Neuronal stem cell (in vitro differentiated cells): Measurements from ENCODE around the gene RMC1.
"Not testable (repeated sequence)": the region's sequence is repeated elsewhere in the genome, so short reads cannot be mapped to it uniquely, and the experiment has no call there.

Source experiments
- DNase-seq: peaks from one replicate; pipeline ENCODE4 v3.0.0-alpha.2; 2013; ENCODE audit warnings: low spot score
- H2AFZ ChIP-seq: one replicate; pipeline ENCODE4 v1.6.1; 2013; ENCODE audit warnings: mild to moderate bottlenecking, low read length, inconsistent platforms
- H2AK5ac ChIP-seq: 2 replicates; pipeline ENCODE4 v1.6.1; 2013; ENCODE audit warnings: low read depth, mild to moderate bottlenecking, inconsistent platforms, low read length, moderate library complexity, mixed read lengths
- H2BK120ac ChIP-seq: 2 replicates; pipeline ENCODE4 v1.6.1; 2013; ENCODE audit warnings: low read depth, mild to moderate bottlenecking, inconsistent platforms, low read length, moderate library complexity, mixed read lengths
- H2BK12ac ChIP-seq: one replicate; pipeline ENCODE4 v1.6.1; 2013; ENCODE audit warnings: low read length, inconsistent platforms
- H2BK15ac ChIP-seq: 2 replicates; pipeline ENCODE4 v1.6.1; 2013; ENCODE audit warnings: mild to moderate bottlenecking, low read length, inconsistent platforms, mixed read lengths
- H2BK5ac ChIP-seq: one replicate; pipeline ENCODE4 v1.6.1; 2013; ENCODE audit warnings: inconsistent platforms, mild to moderate bottlenecking, low read length, moderate library complexity
- H3K14ac ChIP-seq: one replicate; pipeline ENCODE4 v1.6.1; 2013; ENCODE audit warnings: low read length, inconsistent platforms
- H3K18ac ChIP-seq: 2 replicates; pipeline ENCODE4 v1.6.1; 2013; ENCODE audit warnings: low read length, inconsistent platforms
- H3K23ac ChIP-seq: 2 replicates; pipeline ENCODE4 v1.6.1; 2013; ENCODE audit warnings: low read depth, mild to moderate bottlenecking, mixed read lengths, low read length, inconsistent platforms; ENCODE audit not compliant: poor library complexity
- H3K27ac ChIP-seq: replicated peaks from 3 replicates; pipeline ENCODE4 v1.5.1; 2013; ENCODE audit warnings: low read length, inconsistent platforms
- H3K27me3 ChIP-seq, 3 experiments: 2 replicates each; pipeline ENCODE4 v1.6.1; 2013; ENCODE audit warnings: low read length in 3 of 3, mild to moderate bottlenecking in 2 of 3, inconsistent platforms in 1 of 3, low read depth in 1 of 3, mixed read lengths in 1 of 3, moderate library complexity in 1 of 3; ENCODE audit not compliant: control insufficient read depth in 3 of 3, insufficient read depth in 3 of 3
- H3K36me3 ChIP-seq, 2 donors: replicated peaks in 1 of 2; 2 replicates each; pipeline ENCODE4 v1.6.1; 2013; ENCODE audit warnings: low read length in 2 of 2; ENCODE audit not compliant: control insufficient read depth in 2 of 2, insufficient read depth in 2 of 2
- H3K4ac ChIP-seq: 2 replicates; pipeline ENCODE4 v1.6.1; 2013; ENCODE audit warnings: inconsistent platforms, mild to moderate bottlenecking, low read length, moderate library complexity
- H3K4me1 ChIP-seq, 2 donors: 1 replicate in 1 of 2; 2 replicates in 1 of 2; pipeline ENCODE4 v1.6.1; 2013; ENCODE audit warnings: low read length in 2 of 2, low read depth in 1 of 2; ENCODE audit not compliant: control insufficient read depth in 2 of 2, insufficient read depth in 1 of 2
- H3K4me2 ChIP-seq: one replicate; pipeline ENCODE4 v1.6.1; 2013; ENCODE audit warnings: mild to moderate bottlenecking, low read length, inconsistent platforms; ENCODE audit not compliant: insufficient read depth, poor library complexity, severe bottlenecking
- H3K4me3 ChIP-seq, 2 donors: 2 replicates each; pipeline ENCODE4 v1.5.1; 2013; ENCODE audit warnings: low read length in 2 of 2, mild to moderate bottlenecking in 2 of 2, inconsistent platforms in 1 of 2, moderate library complexity in 1 of 2
- H3K79me1 ChIP-seq: one replicate; pipeline ENCODE4 v1.6.1; 2013; ENCODE audit warnings: low read depth, mild to moderate bottlenecking, inconsistent platforms, low read length, moderate library complexity
- H3K9ac ChIP-seq: one replicate; pipeline ENCODE4 v1.6.1; 2013; ENCODE audit warnings: mild to moderate bottlenecking, low read depth, low read length, inconsistent platforms; ENCODE audit not compliant: poor library complexity
- H3K9me3 ChIP-seq, 2 donors: replicated peaks in 1 of 2; 2 replicates each; pipeline versions ENCODE3 to v1.6.1; 2013; ENCODE audit warnings: low read length in 2 of 2, mild to moderate bottlenecking in 2 of 2, inconsistent platforms in 1 of 2, low read depth in 1 of 2, mixed read lengths in 1 of 2, moderate library complexity in 1 of 2; ENCODE audit not compliant: control insufficient read depth in 2 of 2, insufficient read depth in 1 of 2
- H4K8ac ChIP-seq: one replicate; pipeline ENCODE4 v1.6.1; 2013; ENCODE audit warnings: low read depth, mild to moderate bottlenecking, inconsistent platforms, low read length, moderate library complexity
- H4K91ac ChIP-seq: one replicate; pipeline ENCODE4 v1.6.1; 2013; ENCODE audit warnings: low read length, low read depth, mild to moderate bottlenecking, inconsistent platforms; ENCODE audit not compliant: poor library complexity
- WGBS, 2 donors: extraction: QIAGEN DNeasy Blood & Tissue Kit; methylation state at CpG; one replicate each; pipeline ENCODE4 v1.1.7; 2013; ENCODE audit warnings: missing lambda C conversion rate in 2 of 2, mixed read lengths in 1 of 2; ENCODE audit not compliant: insufficient read length in 2 of 2, insufficient replicate concordance in 1 of 2; ENCODE audit errors: extremely low coverage in 2 of 2; 5-methylcytosine and 5-hydroxymethylcytosine counted together

The RMC1 gene

DNA sequence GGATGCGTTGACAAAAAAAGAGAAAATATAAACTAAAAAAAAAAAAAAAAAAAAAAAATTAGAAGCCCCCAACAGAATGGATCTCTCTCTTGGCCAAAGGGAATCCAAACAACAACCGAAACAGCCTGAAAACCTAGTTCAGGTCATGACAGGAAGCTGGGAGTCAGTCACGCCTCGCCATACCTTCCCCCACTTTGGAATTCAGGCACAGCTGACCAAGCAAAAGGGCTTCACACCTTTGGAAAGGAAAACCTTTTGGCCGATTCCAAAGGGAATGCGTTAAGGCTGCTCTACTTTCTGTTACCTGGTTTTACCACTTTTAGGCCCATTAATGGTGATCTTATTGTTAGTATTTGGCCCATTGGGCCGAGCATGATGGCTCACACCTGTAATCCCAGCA, 17.9 kb upstream of the RMC1 start:
- no peaks in the 10 kb centered on the region for H3K79me1 ChIP-seq
- no peak overlapping the region for H2BK120ac ChIP-seq
- H3K27me3 ChIP-seq, result no peaks in the 10 kb centered on the region
- H2BK12ac ChIP-seq, result no peak overlapping the region
- no peak overlapping the region for H4K8ac ChIP-seq
- H3K4me3 ChIP-seq, result no peak overlapping the region
- peaks cover 0 to 3% of the 10 kb centered on the region in 2 donors for H3K9me3 ChIP-seq
- no peak overlapping the region for H3K4ac ChIP-seq
- no peak overlapping the region for H3K9ac ChIP-seq
- H3K4me2 ChIP-seq, result no peak overlapping the region
- no peak overlapping the region for H2BK15ac ChIP-seq
- H3K23ac ChIP-seq, result no peak overlapping the region
- no peak overlapping the region for H3K27ac ChIP-seq
- H4K91ac ChIP-seq, result no peak overlapping the region
- H3K36me3 ChIP-seq, result peaks cover 2 to 32% of the 10 kb centered on the region in 2 donors
- H2AK5ac ChIP-seq, result no peak overlapping the region
- H2AFZ ChIP-seq, result no peak overlapping the region
- peaks cover 0 to 4% of the 10 kb centered on the region in 2 donors for H3K4me1 ChIP-seq
- H3K18ac ChIP-seq, result no peak overlapping the region
- no peak for DNase-seq
- no CpG with 5 or more reads among the region's 7 CpGs for WGBS, 2 donors
- no peak overlapping the region for H3K14ac ChIP-seq
- H2BK5ac ChIP-seq, result no peak overlapping the region

DNA sequence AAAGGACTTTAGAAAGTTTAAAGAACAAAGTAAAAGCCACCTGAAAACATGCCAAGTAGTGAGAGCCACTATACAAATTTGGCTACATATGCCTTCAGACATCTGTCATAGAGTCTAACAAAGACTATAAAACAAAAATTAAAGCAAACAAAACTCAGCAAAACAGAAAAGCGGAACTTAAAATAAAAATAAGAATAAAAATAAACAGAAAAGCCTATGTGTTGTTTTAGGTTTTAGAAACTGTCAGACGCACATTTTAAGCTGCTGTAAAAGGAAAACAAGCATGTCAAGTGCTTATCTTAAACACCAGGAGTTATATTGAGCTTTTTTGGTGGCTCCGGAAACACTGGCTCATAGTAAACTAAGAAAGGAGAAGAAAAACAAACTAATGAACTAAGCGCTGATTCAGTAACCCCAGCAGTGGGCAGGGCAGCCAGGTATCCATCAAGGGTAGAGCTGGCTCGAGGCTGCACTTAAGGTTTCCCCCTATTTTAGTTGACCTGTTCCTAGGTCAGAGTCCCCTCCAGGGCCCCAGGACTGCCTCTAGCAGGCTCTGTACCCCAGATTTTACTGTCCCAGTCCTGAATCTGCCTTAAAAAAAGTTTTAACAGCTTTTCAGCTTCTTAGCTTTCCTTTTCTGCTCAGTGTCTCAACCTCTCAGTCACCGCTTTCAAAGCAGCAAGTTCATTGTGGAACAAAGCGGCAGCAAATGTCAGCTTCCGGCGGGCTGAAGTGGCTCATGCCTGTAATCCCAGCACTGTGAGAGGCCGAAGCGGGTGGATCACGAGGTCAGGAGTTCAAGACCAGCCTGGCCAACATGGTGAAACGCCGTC, 15.4 kb upstream of the RMC1 start:
- Histone ChIP-seq H2AK5ac (no peak overlapping the region), H2BK15ac (no peak overlapping the region), H3K14ac (no peak overlapping the region), H3K79me1 (no peaks in the 10 kb centered on the region), H3K23ac (no peak overlapping the region), H3K4me1 (peaks cover 0 to 4% of the 10 kb centered on the region in 2 donors), H2BK120ac (no peak overlapping the region), H3K4me2 (no peak overlapping the region), H2BK12ac (no peak overlapping the region), H2BK5ac (no peak overlapping the region), H4K91ac (no peak overlapping the region), H3K36me3 (peaks cover 0 to 6% of the 10 kb centered on the region in 2 donors), H3K27ac (no peak overlapping the region), H3K4ac (no peak overlapping the region), H2AFZ (peak overlapping the region; percentile 76), H3K4me3 (no peak overlapping the region), H3K18ac (no peak overlapping the region), H3K9me3 (peaks cover 0 to 3% of the 10 kb centered on the region in 2 donors), H4K8ac (no peak overlapping the region), H3K27me3 (no peaks in the 10 kb centered on the region), H3K9ac (no peak overlapping the region)
- DNase-seq, result no peak
- no CpG with 5 or more reads among the region's 14 CpGs for WGBS, 2 donors

DNA sequence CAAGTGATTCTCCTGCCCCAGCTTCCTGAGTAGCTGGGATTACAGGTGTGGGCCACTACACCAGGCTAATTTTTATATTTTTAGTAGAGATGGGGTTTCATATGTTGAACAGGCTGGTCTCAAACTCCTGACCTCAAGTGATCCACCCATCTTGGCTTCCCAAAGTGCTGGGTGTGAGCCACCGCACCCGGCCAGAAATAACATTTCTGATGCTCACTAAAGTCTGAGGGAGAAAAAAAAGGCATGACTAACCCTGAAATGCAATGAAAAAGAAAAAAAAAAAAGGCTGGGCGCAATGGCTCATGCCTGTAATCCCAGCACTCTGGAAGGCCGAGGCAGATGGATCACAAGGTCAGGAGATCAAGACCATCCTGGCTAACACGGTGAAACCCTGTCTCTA, 13.7 kb upstream of the RMC1 start:
- H3K9ac ChIP-seq, DNase-seq, H4K91ac ChIP-seq, H3K27ac ChIP-seq, H3K27me3 ChIP-seq, H3K36me3 ChIP-seq, H2BK120ac ChIP-seq, H2BK12ac ChIP-seq, H3K79me1 ChIP-seq, H2BK5ac ChIP-seq, H4K8ac ChIP-seq, H2AK5ac ChIP-seq, H3K4me1 ChIP-seq, H3K4me2 ChIP-seq, H3K23ac ChIP-seq, H3K4me3 ChIP-seq, H3K4ac ChIP-seq, H3K14ac ChIP-seq, H2AFZ ChIP-seq, H3K9me3 ChIP-seq, H3K18ac ChIP-seq, H2BK15ac ChIP-seq: not testable (repeated sequence)
- WGBS, 2 donors, result no CpG with 5 or more reads among the region's 5 CpGs

DNA sequence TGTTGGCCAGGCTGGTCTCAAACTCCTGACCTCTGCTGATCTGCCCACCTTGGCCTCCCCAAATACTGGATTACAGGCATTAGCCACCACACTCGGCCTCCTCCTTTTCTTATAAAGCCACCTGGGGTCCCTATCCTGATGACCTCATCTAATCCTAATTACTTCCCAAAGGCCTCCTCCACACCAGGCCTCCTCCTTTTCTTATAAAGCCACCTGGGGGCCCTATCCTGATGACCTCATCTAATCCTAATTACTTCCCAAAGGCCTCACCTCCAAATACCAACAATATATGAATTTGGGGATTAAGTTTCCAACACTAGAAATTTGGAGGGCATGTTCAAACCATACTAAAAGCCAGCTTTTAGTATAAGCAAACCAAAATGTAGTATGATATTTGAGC, 9.7 kb upstream of the RMC1 start:
- Histone ChIP-seq H4K8ac (no peak overlapping the region), H2BK15ac (no peak overlapping the region), H3K18ac (no peak overlapping the region), H3K4me1 (peaks cover 4% of the 10 kb centered on the region in 2 donors), H3K14ac (no peak overlapping the region), H3K36me3 (no peaks in the 10 kb centered on the region), H3K4me2 (no peak overlapping the region), H2BK12ac (no peak overlapping the region), H2AK5ac (no peak overlapping the region), H3K9ac (no peak overlapping the region), H2BK120ac (no peak overlapping the region), H3K23ac (no peak overlapping the region), H3K9me3 (peaks cover 2 to 3% of the 10 kb centered on the region in 2 donors), H3K4me3 (no peak overlapping the region), H3K27ac (no peak overlapping the region), H2BK5ac (no peak overlapping the region), H2AFZ (no peak overlapping the region), H3K4ac (no peak overlapping the region), H3K79me1 (no peaks in the 10 kb centered on the region), H4K91ac (no peak overlapping the region), H3K27me3 (no peaks in the 10 kb centered on the region)
- DNase-seq, result no peak
- no CpG with 5 or more reads among the region's 1 CpG for WGBS, 2 donors
